Measurements from ENCODE around the gene TBC1D8B. TPM values are rescaled to one million over a fixed set of nuclear protein-coding genes. Genes with fewer than 3 reads are reported as not detected.

Gene TBC1D8B
- total and polyA plus RNA-seq, 2 donors (not counting 1 experiment from before 2014, with no cell fraction given), result 9.1 to 15.4 TPM

DNA sequence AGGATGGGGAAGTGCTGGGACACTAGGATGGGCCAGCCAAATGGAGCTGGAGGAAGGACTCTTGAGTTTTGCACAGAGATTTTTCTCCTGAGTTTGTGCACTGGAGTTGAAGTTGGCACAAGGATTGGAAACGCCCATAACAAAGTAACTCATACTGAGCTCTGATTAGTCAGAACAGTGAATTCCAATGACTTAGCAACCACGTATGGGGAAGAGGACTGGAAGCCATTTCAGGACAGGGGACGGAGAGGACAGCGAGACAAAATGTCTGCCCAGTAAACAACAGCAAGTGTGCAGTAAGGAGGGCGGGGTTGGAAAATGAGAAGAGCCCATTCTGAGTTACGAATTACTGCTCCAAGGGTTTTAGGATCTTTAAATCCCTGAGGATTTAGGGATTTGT lies 94.8 kb downstream of the TBC1D8B start:
- no peak overlapping the region for H3K9ac ChIP-seq (ENCODE audit: insufficient read depth, low read length)
- no peaks in the 10 kb centered on the region for H3K27me3 ChIP-seq (ENCODE audit: control insufficient read depth, insufficient read depth, low read length)
- no peak overlapping the region for H2AFZ ChIP-seq (ENCODE audit: low read length)
- TF ChIP-seq, protein P1, sequence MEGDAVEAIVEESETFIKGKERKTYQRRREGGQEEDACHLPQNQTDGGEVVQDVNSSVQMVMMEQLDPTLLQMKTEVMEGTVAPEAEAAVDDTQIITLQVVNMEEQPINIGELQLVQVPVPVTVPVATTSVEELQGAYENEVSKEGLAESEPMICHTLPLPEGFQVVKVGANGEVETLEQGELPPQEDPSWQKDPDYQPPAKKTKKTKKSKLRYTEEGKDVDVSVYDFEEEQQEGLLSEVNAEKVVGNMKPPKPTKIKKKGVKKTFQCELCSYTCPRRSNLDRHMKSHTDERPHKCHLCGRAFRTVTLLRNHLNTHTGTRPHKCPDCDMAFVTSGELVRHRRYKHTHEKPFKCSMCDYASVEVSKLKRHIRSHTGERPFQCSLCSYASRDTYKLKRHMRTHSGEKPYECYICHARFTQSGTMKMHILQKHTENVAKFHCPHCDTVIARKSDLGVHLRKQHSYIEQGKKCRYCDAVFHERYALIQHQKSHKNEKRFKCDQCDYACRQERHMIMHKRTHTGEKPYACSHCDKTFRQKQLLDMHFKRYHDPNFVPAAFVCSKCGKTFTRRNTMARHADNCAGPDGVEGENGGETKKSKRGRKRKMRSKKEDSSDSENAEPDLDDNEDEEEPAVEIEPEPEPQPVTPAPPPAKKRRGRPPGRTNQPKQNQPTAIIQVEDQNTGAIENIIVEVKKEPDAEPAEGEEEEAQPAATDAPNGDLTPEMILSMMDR (conservative IDR thresholded peaks at IDR 0.05 in 1 of 2, IDR thresholded peaks at IDR 0.05 in 1 of 2; ENCODE audit: low read depth in 1 of 2, low read length in 2 of 2), result no peak
- TF ChIP-seq EZH2 (IDR thresholded peaks at IDR 0.05; ENCODE audit: low read length, missing control alignments), result no peak
- H3K9me3 ChIP-seq (ENCODE audit: control insufficient read depth, insufficient read depth, low read depth, low read length), result no peaks in the 10 kb centered on the region
- no peak overlapping the region for H3K4me2 ChIP-seq (ENCODE audit: extremely low read depth, insufficient read depth, low read length)
- H4K20me1 ChIP-seq (ENCODE audit: control insufficient read depth, extremely low read depth, insufficient read depth, low read length), result no peaks in the 10 kb centered on the region
- no peaks in the 10 kb centered on the region for H3K79me2 ChIP-seq (ENCODE audit: control insufficient read depth, insufficient read depth, low read length)
- no peak overlapping the region for H3K4me3 ChIP-seq (replicated peaks in 1 of 4; ENCODE audit: control extremely low read depth in 1 of 4, insufficient read depth in 1 of 4, low read depth in 3 of 4, low read length in 4 of 4)
- H3K4me1 ChIP-seq (ENCODE audit: control insufficient read depth, extremely low read depth, insufficient read depth, low read length), result peaks cover 6% of the 10 kb centered on the region
- H3K36me3 ChIP-seq (ENCODE audit: control insufficient read depth, insufficient read depth, low read length), result no peaks in the 10 kb centered on the region
- DNase-seq (ENCODE audit: low read depth in 2 of 2), result peak; percentile 49 to 70
- no peak overlapping the region for H3K27ac ChIP-seq (ENCODE audit: insufficient read depth, low read length)

DNA sequence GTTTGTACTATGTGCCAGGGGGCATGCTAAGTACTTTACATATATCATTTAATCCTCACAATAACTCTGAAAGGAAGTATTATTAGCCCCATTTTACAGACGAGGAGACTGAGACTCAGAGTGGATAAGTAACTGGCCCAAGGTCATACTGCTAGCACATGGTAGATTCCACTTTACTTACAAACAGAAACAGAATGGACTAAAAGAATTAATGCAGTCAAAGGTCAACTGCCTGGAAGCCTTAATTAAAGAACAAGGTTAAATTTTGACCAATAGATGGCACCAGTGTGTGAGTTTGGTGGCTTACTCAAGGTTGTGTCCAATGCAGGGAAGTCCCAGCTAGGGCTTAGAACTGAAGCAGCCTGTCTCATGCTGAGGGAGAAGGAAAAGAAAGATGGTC lies 96.0 kb downstream of the TBC1D8B start:
- Histone ChIP-seq H3K36me3 (ENCODE audit: control insufficient read depth, insufficient read depth, low read length) (no peaks in the 10 kb centered on the region), H3K27me3 (ENCODE audit: control insufficient read depth, insufficient read depth, low read length) (no peaks in the 10 kb centered on the region), H3K27ac (ENCODE audit: insufficient read depth, low read length) (no peak overlapping the region), H3K4me1 (ENCODE audit: control insufficient read depth, extremely low read depth, insufficient read depth, low read length) (peaks cover 6% of the 10 kb centered on the region), H3K79me2 (ENCODE audit: control insufficient read depth, insufficient read depth, low read length) (no peaks in the 10 kb centered on the region), H3K4me2 (ENCODE audit: extremely low read depth, insufficient read depth, low read length) (no peak overlapping the region), H3K4me3 (replicated peaks in 1 of 4; ENCODE audit: control extremely low read depth in 1 of 4, insufficient read depth in 1 of 4, low read depth in 3 of 4, low read length in 4 of 4) (no peak overlapping the region), H2AFZ (ENCODE audit: low read length) (no peak overlapping the region), H3K9me3 (ENCODE audit: control insufficient read depth, insufficient read depth, low read depth, low read length) (no peaks in the 10 kb centered on the region), H3K9ac (ENCODE audit: insufficient read depth, low read length) (no peak overlapping the region), H4K20me1 (ENCODE audit: control insufficient read depth, extremely low read depth, insufficient read depth, low read length) (no peaks in the 10 kb centered on the region)
- TF ChIP-seq EZH2 (IDR thresholded peaks at IDR 0.05; ENCODE audit: low read length, missing control alignments), result no peak
- TF ChIP-seq, protein P1 (conservative IDR thresholded peaks at IDR 0.05 in 1 of 2, IDR thresholded peaks at IDR 0.05 in 1 of 2; ENCODE audit: low read depth in 1 of 2, low read length in 2 of 2), result peak; percentile 5 to 41
- peak; percentile 37 to 70 for DNase-seq (ENCODE audit: low read depth in 2 of 2)

DNA sequence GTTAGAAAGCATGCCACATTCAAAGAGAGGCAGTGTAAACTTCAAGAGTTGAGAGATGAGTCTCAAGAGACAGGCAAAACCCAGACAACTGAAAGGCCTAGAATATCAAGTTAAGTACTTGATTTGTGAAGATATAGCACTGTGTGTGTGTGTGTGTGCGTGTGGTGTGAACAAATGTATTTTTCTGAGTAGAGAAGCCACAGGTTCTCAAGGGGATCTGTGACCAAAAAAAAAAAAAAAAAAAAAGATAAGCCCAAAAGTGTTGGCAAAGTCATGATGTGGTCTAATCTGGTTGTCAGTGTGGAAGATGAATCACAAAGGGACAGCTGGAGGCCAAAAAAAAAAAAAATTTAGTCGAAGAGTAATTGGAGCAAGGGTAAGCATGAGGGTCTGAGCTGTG lies 96.8 kb downstream of the TBC1D8B start:
- H3K27me3 ChIP-seq (ENCODE audit: control insufficient read depth, insufficient read depth, low read length), result no peaks in the 10 kb centered on the region
- no peaks in the 10 kb centered on the region for H3K9me3 ChIP-seq (ENCODE audit: control insufficient read depth, insufficient read depth, low read depth, low read length)
- peaks cover 6% of the 10 kb centered on the region for H3K4me1 ChIP-seq (ENCODE audit: control insufficient read depth, extremely low read depth, insufficient read depth, low read length)
- no peak overlapping the region for H3K27ac ChIP-seq (ENCODE audit: insufficient read depth, low read length)
- H3K36me3 ChIP-seq (ENCODE audit: control insufficient read depth, insufficient read depth, low read length), result no peaks in the 10 kb centered on the region
- no peaks in the 10 kb centered on the region for H3K79me2 ChIP-seq (ENCODE audit: control insufficient read depth, insufficient read depth, low read length)
- no peak for TF ChIP-seq EZH2 (IDR thresholded peaks at IDR 0.05; ENCODE audit: low read length, missing control alignments)
- TF ChIP-seq, protein P1 (conservative IDR thresholded peaks at IDR 0.05 in 1 of 2, IDR thresholded peaks at IDR 0.05 in 1 of 2; ENCODE audit: low read depth in 1 of 2, low read length in 2 of 2), result no peak
- H4K20me1 ChIP-seq (ENCODE audit: control insufficient read depth, extremely low read depth, insufficient read depth, low read length), result no peaks in the 10 kb centered on the region
- no peak overlapping the region for H3K4me3 ChIP-seq (replicated peaks in 1 of 4; ENCODE audit: control extremely low read depth in 1 of 4, insufficient read depth in 1 of 4, low read depth in 3 of 4, low read length in 4 of 4)
- H2AFZ ChIP-seq (ENCODE audit: low read length), result no peak overlapping the region
- no peak overlapping the region for H3K4me2 ChIP-seq (ENCODE audit: extremely low read depth, insufficient read depth, low read length)
- DNase-seq (ENCODE audit: low read depth in 2 of 2), result peak in 1 of 2 donors; percentile 36
- H3K9ac ChIP-seq (ENCODE audit: insufficient read depth, low read length), result no peak overlapping the region
